AG04449 (cell line): ENCODE data around the gene R3HDM2.
"Not testable (repeated sequence)": the region's sequence is repeated elsewhere in the genome, so short reads cannot be mapped to it uniquely, and the experiment has no call there.

ENCODE experiments used
- CTCF ChIA-PET: fragments of 350-600 bp; formaldehyde crosslinking; extraction: SDS; loops from one replicate; lab custom pipeline; 2021; ENCODE audit warnings: antibody characterized with exemption; lab: Yijun Ruan, JAX
- POLR2A ChIA-PET: fragments of 400-600, 350-600 bp; formaldehyde crosslinking; extraction: SDS; loops from one replicate; lab custom pipeline; 2020; ENCODE audit warnings: antibody characterized with exemption, inconsistent platforms; lab: Yijun Ruan, JAX
- DNase-seq: peaks from one replicate; pipeline ENCODE4 v3.0.0-alpha.2; 2010; ENCODE audit warnings: low read depth, low spot score
- H3K4me3 ChIP-seq: 2 replicates; pipeline ENCODE4 v1.5.1; 2011; ENCODE audit warnings: low read depth, mild to moderate bottlenecking, control low read depth, low read length
- TF ChIP-seq, protein P1 (sequence below): IDR thresholded peaks from one replicate; pipeline ENCODE4 v1.5.1; 2011; ENCODE audit warnings: mild to moderate bottlenecking, moderate library complexity, low read length, control low read depth, inconsistent platforms; ENCODE audit not compliant: insufficient read depth; ENCODE audit errors: missing control alignments

Gene R3HDM2

DNA sequence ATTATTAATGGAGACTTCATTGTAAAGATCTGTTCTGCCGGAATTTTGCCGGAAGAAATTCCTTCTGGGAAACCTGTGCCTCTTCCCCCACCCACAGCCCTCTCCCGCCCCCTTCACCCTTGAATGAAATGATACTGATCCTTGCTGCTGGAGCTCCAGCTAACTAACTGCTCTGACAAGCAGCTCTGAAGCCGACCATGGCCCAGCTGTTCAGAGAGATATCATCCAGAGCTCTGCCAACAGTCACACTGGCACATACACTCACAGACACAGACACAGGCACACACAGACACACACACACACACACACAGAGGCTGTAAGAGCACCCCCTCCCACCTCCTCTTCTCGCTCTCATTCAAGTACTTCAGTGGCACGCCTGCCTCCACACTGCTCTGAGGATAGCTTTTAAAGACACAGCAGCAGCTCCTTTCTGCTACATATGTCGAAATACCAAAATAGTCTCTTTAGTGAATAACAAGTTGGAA is 88.6 kb downstream of the R3HDM2 start:
- no peak for DNase-seq
- ChIA-PET POLR2A (no interaction called here), CTCF (interaction anchor here (0.6 to 1.7 kb wide), 7 partner anchors 10 to 116 kb away, joined by 3 to 7 read pairs (median 4); partner anchors contain the start of genes GLI1 and INHBE)
- no peak overlapping the region for H3K4me3 ChIP-seq
- TF ChIP-seq, protein P1, sequence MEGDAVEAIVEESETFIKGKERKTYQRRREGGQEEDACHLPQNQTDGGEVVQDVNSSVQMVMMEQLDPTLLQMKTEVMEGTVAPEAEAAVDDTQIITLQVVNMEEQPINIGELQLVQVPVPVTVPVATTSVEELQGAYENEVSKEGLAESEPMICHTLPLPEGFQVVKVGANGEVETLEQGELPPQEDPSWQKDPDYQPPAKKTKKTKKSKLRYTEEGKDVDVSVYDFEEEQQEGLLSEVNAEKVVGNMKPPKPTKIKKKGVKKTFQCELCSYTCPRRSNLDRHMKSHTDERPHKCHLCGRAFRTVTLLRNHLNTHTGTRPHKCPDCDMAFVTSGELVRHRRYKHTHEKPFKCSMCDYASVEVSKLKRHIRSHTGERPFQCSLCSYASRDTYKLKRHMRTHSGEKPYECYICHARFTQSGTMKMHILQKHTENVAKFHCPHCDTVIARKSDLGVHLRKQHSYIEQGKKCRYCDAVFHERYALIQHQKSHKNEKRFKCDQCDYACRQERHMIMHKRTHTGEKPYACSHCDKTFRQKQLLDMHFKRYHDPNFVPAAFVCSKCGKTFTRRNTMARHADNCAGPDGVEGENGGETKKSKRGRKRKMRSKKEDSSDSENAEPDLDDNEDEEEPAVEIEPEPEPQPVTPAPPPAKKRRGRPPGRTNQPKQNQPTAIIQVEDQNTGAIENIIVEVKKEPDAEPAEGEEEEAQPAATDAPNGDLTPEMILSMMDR: no peak

DNA sequence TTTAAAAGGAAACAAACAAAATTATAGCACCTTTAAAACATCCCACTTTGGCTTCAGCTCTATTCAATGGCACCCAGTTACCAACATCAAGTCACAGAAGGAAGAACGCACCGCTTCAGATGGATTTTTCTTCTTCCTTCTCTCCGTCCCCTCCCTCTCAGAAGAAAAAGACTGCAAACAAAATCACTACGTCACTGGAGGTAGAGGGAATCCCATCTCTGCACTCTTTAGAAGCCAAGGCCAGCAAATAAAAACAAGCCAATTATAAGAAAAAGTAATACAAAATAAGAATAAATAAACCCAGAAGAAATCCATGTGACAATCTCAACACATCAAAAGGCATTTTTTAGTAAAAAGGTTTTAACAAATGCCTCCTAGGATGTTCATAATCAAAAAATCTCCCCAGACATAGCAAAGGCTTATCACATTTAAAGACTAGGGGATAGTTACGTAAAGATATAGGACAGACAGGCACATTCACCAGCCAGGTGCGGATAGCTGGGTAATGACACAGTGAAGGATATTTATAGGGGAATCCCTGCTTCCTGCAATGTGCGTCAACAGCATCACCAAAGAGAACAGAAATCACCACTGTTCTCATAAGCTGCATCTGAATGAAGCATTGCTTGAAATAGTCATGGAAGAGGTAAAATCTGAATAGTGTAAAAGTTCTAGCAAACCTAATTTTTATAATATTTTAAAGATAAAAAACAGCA is 89.4 kb downstream of the R3HDM2 start:
- ChIA-PET POLR2A (no interaction called here), CTCF (interaction anchor here (1.0 to 1.7 kb wide), 3 partner anchors 9 to 117 kb away, joined by 4 to 7 read pairs (median 4); partner anchors contain the start of gene GLI1)

DNA sequence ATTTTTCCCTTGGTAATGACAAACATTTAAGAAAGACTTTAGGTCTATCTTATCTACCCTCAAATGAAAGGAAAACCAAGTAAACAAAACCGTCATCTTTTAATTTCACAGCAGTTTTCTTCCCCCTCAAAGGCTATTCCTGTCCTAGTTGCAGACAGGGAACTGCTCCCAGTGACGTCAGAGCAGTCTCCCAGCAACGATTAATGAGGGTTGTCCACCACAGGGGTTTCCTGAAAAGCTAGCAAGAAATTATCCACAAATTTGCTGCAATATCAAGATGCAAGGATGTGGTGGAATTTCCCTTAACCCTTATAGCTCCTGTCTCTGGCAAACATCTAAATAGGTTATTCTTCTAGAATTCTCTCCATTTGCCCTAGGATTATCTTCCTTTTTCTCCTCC is 90.7 kb downstream of the R3HDM2 start:
- DNase-seq: no peak
- TF ChIP-seq, protein P1: no peak
- no peak overlapping the region for H3K4me3 ChIP-seq
- ChIA-PET CTCF (interaction anchor here (0.7 to 0.8 kb wide), 2 partner anchors 27 to 33 kb away, joined by 3 to 4 read pairs; no protein-coding TSS in a partner anchor), POLR2A (no interaction called here)

More for the DNA sequence above, 89.4 kb downstream of the R3HDM2 start:
- TF ChIP-seq, protein P1: no peak
- no peak overlapping the region for H3K4me3 ChIP-seq
- DNase-seq: no peak

DNA sequence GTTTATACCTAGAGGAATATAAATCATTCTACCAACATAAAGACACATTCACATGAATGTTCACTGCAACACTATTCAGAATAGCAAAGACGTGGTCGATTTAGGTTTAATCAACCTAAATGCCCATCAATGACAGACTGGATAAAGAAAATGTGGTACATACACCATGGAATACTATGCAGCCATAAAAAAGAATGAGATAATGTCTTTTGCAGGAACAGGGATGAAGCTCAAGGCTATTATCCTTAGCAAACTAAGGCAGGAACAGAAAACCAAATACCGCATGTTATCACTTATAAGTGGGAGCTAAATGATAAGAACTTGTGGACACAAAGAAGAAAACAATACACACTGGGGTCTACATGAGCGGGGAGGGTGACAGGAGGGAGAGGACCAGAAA is 94.5 kb downstream of the R3HDM2 start:
- DNase-seq, H3K4me3 ChIP-seq, POLR2A ChIA-PET: not testable (repeated sequence)
- CTCF ChIA-PET: interaction anchor here (1.0 kb wide), 1 partner anchor 27 kb away, joined by 4 read pairs; no protein-coding TSS in a partner anchor

DNA sequence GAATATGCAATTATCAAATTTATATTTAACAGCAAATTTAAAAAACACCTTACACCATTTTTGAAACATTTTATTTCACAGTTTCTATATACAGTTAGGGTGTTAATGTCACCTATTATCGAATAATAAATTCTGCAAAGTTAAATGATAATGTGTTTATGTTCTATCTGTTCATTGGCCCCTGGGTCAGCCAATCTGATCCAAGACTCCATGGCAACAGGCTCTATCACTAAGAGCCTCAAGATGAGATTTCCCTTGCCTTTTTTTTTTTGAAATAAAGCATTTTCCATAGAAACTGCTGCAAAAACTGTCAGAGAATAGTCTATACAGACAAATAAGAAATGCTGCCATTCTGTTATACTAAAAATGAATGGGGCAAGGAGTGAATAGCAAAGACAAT is 96.6 kb downstream of the R3HDM2 start:
- CTCF ChIA-PET: no interaction called here
- POLR2A ChIA-PET: no interaction called here
- TF ChIP-seq, protein P1: no peak
- DNase-seq: no peak
- H3K4me3 ChIP-seq: no peak overlapping the region

GRCh38 chr12:57332646-57333312 is 98.1 kb downstream of the R3HDM2 start:
- TF ChIP-seq, protein P1: no peak
- DNase-seq: no peak
- ChIA-PET POLR2A (interaction anchor here (0.6 kb wide), 1 partner anchor 105 kb away, joined by 3 read pairs; no protein-coding TSS in a partner anchor), CTCF (interaction anchor here (0.7 to 1.8 kb wide), 8 partner anchors 9 to 120 kb away, joined by 3 to 8 read pairs (median 4); no protein-coding TSS in a partner anchor)
- H3K4me3 ChIP-seq: no peak overlapping the region
